ENCODE results near the gene HPN. TPM values are rescaled to one million over a fixed set of nuclear protein-coding genes. Genes with fewer than 3 reads are reported as not detected.

The HPN gene
- total RNA-seq, 2 donors from 2014 or later: not detected

DNA sequence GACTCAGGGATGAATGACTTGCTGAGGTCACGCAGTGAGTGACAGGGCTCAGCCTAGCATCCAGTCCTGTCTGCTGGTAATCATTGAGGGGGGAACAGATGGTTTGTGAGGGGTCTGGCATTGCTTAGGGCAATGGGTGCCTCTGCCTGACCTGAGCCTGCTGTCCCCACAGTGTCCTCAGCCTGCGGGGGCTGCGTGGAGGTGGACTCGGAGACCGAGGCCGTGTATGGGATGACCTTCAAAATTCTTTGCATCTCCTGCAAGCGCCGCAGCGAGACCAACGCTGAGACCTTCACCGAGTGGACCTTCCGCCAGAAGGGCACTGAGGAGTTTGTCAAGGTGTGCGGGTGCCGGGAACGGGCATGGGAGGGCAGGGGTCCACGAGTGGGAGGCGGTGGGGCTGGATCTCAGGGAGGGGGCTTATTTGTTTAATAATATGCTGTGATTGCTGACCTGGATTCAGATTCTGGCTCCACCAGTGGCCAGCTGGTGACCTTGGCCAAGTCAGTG lies 9.1 kb upstream of the HPN start:
- H3K36me3 Mint-ChIP-seq: peaks cover 0 to 5% of the 10 kb centered on the region in 2 donors
- ATAC-seq: no peak
- no peaks in the 10 kb centered on the region for H3K9me3 Mint-ChIP-seq

DNA sequence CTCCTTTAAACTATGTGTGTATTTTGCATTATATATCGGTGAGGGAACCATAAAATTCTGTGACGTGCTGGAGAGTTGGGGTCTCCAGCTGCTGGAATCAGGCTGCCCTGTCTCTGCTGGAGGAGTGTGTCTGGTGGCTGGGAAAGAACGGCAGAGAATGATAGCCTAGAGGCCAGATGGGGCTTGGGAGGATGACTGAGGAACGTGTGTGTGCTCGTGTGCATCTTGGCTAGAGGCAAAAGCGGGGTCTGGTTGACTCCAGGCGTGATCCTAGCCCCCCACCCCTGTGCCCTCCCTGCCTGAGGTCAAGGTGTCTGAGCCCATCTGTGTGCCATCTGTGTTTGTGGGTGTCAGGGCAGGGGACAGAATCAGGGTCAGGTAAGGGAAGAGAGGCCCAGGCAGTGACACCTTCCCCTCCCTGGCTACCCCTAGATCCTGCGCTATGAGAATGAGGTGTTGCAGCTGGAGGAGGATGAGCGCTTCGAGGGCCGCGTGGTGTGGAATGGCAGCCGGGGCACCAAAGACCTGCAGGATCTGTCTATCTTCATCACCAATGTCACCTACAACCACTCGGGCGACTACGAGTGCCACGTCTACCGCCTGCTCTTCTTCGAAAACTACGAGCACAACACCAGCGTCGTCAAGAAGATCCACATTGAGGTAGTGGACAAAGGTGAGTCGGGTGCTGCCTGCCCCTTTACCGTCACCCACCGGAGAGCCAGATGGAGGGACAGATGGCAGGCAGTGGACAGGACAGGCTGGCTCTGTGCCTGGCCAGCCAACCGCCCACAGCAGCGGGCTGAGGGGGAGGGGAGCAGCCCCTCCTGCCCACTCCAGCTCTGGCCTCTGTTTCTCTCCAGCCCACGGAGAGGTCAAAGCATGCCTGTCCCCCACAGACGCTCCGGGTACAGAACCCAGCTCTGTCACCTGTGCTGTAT lies 8.2 kb upstream of the HPN start:
- Mint-ChIP-seq H3K27ac (no peak overlapping the region), H3K9me3 (no peaks in the 10 kb centered on the region), H3K36me3 (peaks cover 0 to 5% of the 10 kb centered on the region in 2 donors)
- no peak for ATAC-seq
- no peak for DNase-seq (ENCODE audit: low spot score in 2 of 2)

More for the DNA sequence above, 9.1 kb upstream of the HPN start:
- H3K27ac Mint-ChIP-seq: no peak overlapping the region
- no peak for DNase-seq (ENCODE audit: low spot score in 2 of 2)

DNA sequence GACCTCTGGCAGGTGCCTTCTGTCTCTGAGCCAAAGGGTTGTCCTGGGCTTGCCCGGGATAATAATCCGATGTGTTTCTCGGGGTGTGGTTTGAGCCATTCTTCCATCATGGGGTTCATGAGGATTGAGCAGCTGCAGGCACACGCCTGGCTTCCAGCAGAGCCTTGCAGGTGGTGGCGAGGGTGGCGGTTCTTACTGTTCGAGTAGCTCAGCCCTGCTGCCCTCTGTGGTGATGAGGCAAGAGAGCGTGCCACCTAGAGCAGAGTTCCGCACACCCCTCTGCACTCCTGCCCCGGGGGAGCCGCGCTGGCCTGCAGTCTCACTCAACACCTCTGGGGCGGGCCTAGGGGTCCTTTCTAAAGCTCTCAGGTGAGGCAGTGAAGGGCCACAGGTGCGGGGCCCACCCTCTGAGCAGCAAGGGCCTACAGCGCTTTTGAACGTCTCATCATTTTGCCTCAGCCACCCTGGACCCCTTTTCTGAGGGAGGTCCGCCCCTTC lies 7.5 kb upstream of the HPN start:
- DNase-seq (ENCODE audit: low spot score in 2 of 2): no peak
- H3K27ac Mint-ChIP-seq: no peak overlapping the region
- peaks cover 0 to 5% of the 10 kb centered on the region in 2 donors for H3K36me3 Mint-ChIP-seq
- no peaks in the 10 kb centered on the region for H3K9me3 Mint-ChIP-seq
- ATAC-seq: no peak

DNA sequence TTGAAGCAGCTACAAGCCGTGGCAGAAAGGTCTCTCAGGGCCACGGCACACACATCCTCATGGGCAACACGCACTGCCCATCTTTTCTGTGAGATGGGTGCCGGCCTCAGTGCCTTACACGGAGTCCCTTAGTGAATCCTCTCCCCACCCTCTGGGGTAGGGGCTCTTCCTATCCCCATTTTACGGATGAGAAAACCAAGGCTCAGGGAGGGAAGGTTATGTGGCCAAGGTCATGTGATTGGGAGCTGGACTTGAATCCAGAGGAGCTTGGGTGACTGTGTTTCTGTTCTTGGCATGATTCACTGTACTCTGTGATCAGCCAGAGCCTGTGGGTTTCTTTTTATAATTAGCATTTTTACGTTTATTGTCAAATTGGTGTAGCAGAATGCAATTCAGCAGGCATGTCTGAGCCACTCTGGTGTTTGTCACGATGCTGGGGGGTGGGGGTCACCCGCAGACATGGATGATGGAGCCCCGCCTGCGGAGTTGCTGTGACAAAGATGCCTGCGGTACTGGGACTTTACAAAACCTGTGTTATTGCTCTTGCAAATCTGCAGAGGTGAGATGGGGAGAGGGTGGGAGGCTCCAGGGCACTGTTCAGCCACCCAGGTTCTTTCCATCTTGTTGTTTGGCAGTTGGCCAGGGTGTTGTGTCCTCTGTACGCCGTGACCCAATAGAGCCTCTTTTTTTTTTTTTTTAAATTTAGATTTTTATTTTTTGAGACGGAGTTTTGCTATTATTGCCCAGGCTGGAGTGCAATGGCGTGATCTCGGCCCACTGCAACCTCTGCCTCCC lies 6.7 kb upstream of the HPN start:
- DNase-seq (ENCODE audit: low spot score in 2 of 2) (no peak), ATAC-seq (no peak)
- Mint-ChIP-seq H3K9me3 (no peaks in the 10 kb centered on the region), H3K36me3 (peaks cover 0 to 5% of the 10 kb centered on the region in 2 donors), H3K27ac (no peak overlapping the region)

DNA sequence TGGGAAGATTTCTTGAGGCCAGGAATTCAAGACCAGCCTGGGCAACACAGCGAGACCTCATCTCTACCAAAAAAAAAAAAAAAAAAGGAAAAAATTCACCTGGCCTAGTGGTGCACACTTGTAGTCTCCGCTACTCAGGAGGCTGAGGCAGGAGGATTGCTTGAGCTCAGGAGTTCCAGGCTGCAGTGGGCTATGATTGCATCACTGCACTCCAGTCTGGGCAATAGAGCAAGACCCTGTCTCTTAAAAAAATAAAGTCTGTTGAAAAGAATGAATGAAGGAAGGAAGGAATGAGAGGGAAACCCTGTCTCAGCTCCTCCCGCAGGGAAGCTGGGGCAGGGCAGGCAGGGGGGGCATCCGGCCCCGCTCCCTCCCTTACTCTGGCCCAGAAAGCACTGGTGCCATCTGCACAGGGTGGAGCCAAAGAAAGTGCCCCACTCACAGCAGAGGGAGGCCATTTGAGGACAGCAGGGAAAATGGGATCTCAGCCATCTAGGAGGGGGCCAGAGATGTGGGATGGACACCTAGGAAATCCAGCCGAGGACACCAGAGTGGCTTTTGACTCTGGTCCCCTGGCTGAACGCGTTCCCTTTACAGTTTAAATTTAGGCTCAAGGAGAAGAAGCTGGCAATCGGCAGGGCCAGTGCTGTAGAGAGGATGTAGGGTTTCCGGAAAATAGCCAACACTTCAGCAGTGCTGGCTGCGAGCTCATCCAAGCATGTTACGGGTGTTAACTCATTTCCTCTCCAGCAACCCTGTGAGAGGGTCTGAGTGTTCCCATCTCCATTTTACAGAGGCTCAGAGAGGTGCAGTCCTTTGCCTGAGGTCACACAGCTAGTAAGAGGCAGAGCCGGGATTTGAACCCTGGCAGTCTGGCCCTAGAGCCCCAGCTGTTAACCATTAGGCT lies 3.6 kb upstream of the HPN start:
- Mint-ChIP-seq H3K9me3 (no peaks in the 10 kb centered on the region), H3K27ac (no peak overlapping the region), H3K36me3 (no peaks in the 10 kb centered on the region)
- ATAC-seq (no peak), DNase-seq (ENCODE audit: low spot score in 2 of 2) (no peak)

DNA sequence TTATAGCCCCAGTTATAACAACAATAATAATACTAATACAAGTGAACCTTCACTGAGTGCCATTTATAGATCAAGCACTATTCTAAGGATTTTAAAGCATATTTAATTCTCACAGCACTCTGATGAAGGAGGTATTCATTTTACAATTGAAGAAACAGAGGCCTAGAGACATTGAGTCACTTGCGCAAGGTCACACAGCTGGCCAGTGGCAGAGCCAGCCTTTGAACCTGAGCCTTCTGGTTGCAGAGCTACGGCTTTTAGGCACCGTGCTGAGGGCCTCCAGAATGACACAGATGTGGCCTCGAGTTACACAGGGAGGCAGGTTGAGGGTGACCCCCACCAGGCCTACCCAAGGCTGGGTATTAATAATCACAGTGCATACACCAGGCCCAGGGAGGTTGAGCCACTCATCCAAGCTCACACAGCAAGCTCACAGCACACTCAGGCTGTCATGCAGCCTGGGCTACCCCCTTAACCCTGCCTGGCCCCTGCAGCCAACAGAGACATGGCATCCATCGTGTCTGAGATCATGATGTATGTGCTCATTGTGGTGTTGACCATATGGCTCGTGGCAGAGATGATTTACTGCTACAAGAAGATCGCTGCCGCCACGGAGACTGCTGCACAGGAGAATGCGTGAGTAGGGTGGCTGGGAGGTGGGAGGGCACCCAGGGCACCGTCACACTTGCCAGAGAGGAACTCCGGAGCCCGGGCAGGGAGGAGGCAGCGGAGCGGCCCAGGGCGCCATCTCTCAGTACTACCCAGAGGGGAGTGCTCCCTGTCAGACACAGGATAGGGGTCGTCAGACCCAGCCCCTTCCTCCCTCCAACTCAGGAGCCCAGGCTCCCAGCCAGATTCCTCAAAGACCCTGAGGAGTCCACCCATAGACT lies 2.7 kb upstream of the HPN start:
- no peak overlapping the region for H3K27ac Mint-ChIP-seq
- DNase-seq (ENCODE audit: low spot score in 2 of 2): no peak
- ATAC-seq: peak in 1 of 2 donors; percentile 20
- no peaks in the 10 kb centered on the region for H3K36me3 Mint-ChIP-seq
- H3K9me3 Mint-ChIP-seq: no peaks in the 10 kb centered on the region

DNA sequence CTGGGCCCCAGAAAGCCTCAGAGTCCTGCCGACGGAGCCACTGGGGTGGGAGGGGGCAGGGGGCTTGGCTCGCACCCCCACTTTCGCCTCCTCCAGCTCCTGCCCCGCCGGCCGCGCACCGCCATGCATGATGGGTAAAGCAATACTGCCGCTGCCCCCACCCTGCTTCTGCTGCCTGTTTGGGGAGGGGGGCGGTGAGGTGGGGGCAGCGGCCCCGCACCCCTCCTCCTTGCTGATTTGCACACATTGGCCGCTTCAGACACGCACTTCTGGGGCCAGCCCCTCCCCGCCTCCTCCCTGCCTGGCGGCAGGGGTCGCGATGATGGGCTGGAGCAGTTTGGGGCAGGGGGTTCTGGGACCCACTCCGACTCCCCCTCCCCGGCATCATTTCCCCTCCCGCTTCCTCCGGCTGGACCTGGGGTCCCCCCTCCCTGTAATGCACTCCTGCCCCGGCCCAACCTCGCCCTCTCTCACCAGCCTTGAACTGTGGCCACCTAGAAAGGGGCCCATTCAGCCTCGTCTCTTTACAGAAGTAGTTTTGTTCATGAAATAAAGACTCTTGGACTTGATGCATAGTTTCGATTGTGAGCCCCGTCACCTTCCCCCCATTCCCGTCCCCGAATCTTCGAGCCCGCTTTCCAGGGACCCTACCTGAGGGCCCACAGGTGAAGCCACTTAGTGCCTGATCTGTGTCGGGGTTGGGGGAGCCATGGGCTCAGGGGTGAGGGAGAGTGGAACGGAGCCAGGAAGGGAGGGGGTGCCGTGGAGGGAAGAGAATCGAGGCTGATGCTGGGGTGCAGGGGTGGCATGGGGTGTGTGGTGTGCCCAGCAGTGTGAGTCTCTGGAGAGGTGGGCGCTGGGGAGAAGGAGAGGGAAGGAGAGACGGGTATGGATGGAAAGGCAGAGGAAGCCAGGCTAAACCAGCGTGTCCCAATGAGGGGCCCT lies 1.4 kb upstream of the HPN start:
- H3K36me3 Mint-ChIP-seq: no peaks in the 10 kb centered on the region
- H3K27ac Mint-ChIP-seq: peak overlapping the region in 1 of 2 donors; percentile 81
- DNase-seq (ENCODE audit: low spot score in 2 of 2): no peak
- peak; percentile 5 to 18 for ATAC-seq
- no peaks in the 10 kb centered on the region for H3K9me3 Mint-ChIP-seq

DNA sequence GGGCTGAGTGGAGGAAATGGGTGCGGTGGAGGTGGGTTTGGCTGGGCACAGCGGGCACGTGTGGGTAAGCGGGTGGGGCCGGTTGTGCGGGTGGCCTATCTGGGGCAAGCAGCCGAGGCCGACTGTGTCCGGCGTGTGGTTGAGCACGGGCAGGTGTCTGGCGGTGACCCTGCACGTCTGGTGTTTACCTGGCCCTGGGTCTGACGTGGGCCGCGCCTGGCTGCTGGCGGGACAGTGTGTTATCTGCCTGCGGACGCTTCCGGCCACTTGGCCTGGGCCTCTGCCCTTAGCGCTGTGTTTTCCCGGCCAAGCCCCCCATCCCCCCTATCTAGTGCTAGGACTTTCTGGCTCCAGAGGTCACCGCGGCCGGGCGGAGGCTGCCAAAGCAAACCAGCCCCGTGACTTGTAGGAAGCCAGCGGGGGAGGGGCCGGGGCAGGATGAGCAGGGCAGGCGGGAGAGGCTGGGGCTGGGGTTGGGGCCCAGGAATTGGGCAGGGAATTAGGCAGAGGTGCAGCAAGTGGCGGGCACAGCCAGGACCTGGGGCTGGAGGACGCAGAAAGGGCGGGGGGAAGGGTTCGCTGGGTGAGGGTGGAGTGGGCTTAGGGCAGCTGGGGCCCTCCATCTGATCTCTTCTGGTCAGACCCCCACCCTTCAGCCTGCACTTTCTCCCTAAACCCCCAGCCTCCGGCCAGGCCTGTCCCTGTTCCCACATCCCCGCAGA lies 534 bp upstream of the HPN start:
- Mint-ChIP-seq H3K36me3 (no peaks in the 10 kb centered on the region), H3K27ac (peak overlapping the region in 1 of 2 donors; percentile 81), H3K9me3 (no peaks in the 10 kb centered on the region)
- DNase-seq (ENCODE audit: low spot score in 2 of 2) (no peak), ATAC-seq (peak; percentile 14 to 39)

DNA sequence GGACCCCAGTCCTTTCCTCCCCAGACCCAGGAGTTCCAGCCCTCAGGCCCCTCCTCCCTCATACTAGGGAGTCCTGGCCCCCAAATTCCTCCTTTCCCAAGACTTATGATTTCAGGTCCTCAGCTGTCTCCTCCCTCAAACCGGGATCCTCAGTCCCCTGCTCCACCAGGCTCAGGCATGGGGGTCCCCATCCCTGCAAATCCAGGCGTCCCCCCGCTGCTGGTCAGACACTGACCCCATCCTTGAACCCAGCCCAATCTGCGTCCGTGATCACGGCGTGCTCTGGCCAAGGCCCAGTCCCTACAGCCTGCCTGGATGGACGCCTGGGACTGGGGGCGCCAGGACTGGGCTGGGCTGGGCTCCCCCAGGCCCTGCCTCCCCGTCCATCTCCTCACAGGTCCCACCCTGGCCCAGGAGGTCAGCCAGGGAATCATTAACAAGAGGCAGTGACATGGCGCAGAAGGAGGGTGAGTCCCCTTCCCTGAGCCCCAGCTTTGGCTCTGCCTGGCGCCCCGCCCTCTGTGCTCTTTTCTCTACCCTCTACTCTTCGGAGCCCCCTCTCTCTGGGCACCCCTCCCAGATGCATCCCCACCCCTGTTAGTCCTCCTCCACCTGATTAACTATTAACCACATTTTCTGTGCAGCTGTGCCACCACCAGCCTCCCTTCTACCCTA lies 672 bp downstream of the HPN start:
- Mint-ChIP-seq H3K36me3 (no peaks in the 10 kb centered on the region), H3K27ac (peak overlapping the region; percentile 17 to 37), H3K9me3 (no peaks in the 10 kb centered on the region)
- DNase-seq (ENCODE audit: low spot score in 2 of 2) (no peak), ATAC-seq (no peak)

DNA sequence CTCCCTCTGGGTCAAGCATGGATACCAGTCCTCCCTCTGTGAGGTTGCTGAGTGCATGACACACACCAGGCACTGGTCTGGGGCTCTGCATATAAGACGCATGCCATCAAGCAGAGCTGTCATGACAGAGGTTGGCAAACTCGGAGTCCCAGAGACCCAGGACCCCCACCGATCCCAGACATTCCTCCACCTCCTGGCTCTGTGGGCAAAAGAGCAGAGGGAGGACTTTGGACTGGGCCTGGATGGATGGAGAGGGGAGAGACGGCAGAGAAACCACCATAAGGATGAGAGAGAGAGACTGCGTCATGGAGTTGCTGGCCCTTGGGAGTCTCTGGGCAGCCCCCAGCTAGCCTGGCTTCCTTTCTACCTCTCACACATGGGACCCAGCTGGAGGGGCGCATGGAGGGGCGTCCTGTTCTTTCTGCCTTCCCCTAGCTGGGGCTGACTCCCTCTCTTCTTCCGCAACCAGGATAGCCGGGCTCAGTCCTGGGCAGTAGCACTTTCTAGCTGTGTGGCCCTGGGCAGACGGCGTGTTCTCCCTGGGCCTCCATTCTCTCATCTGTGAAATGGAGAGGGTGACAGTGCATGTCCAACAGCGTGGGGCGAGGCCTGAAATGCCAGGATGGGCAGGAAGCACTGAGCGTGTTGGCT lies 1.6 kb downstream of the HPN start:
- ATAC-seq: no peak
- Mint-ChIP-seq H3K36me3 (no peaks in the 10 kb centered on the region), H3K27ac (no peak overlapping the region), H3K9me3 (no peaks in the 10 kb centered on the region)
- no peak for DNase-seq (ENCODE audit: low spot score in 2 of 2)

DNA sequence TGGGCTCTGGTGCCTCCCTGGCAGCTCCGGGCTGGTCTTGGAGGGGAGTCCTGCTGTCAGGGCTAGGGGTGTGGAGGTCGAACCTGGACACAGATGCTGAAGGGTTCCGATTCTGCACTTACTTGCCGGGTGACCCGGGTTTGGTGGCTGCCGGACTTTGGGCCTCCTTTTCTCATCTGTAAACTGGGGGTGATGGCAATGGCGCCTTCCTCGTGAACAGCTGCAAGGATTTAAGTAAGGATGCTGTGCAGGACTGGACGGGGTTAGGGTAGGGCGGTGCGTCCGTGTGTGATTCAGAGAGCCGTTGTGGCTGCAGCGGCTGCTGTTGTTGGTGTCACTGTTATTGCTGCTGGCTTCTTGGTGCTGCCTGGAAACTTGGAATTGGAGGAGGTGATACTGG lies 2.4 kb downstream of the HPN start:
- no peak for DNase-seq (ENCODE audit: low spot score in 2 of 2)
- H3K27ac Mint-ChIP-seq: no peak overlapping the region
- H3K36me3 Mint-ChIP-seq: no peaks in the 10 kb centered on the region
- ATAC-seq: no peak
- H3K9me3 Mint-ChIP-seq: no peaks in the 10 kb centered on the region

DNA sequence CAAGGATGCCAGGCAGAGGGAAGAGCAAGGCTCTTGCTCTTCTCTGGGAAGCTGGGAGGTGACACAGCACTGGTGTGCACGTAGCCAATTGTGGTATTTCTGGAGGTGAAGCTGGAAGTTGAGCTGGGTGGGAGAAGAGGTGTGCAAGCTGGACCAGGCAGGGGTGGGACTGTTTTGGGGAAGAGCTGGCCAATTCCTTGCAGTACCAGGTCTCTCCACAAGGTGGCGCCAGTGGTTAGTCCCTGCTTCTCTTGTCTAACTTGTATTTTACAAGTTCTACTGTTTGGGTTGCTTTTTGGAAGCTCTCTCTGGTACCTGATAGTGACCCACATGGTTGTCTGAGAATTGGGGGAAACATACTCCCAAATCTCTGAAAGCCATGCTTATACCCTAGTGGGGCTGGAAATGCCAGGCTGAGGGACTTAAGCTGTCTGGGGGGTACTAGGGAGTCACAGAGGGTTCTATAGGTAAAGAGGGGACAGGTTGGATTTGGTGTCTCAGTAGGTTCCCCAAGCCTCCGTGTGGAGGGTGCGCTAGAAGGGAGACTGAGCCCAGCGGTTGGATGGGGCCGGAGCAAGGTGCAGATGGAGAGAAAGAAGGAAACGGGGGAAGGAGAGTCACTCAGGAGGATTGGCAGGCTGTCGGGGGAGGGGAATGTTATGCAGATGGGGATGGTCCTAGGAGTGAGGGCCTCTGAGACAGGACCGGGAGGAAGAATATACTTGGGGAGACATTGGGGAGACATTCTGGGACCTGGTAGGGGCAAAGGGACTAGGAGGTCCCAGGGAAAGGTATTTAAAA lies 3.0 kb downstream of the HPN start:
- Mint-ChIP-seq H3K9me3 (no peaks in the 10 kb centered on the region), H3K27ac (no peak overlapping the region), H3K36me3 (no peaks in the 10 kb centered on the region)
- DNase-seq (ENCODE audit: low spot score in 2 of 2) (peak in 1 of 2 donors; percentile 78), ATAC-seq (no peak)

Data from activated naive CD4-positive, alpha-beta T cell treated with anti-CD3 and anti-CD28 coated beads, Interleukin-2, amount 50 U/mL, for 72 hours (primary cell).